ENCODE measurements around the gene ORAI1.
A peak's percentile ranks its signal among the peaks of the same experiment; 100 is the strongest.
"Not testable (repeated sequence)": the region's sequence is repeated elsewhere in the genome, so short reads cannot be mapped to it uniquely, and the experiment has no call there.

The ORAI1 gene

GRCh38 chr12:121603581-121603980 is 22.7 kb upstream of the ORAI1 start:
- DNase-seq (ENCODE audit: low spot score), result no peak

DNA sequence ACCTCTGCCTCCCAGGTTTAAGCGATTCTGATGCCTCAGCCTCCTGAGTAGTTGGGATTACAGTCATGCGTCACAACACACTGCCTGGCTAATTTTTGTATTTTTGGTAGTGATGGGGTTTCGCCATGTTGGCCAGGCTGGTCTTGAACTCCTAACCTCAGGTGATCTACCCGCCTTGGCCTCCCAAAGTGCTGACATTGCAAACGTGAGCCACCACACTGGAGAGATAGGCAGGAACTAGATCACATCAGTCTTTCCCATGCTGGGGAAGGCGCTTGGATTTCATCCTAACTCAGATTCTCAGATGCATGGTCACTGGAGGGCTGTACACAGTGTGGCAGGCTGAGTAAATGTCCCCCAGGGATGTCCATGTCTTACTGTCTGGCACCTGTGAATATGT is 18.0 kb upstream of the ORAI1 start:
- DNase-seq (ENCODE audit: low spot score), result no peak

- no peak for DNase-seq (ENCODE audit: low spot score)
These were observed 15.8 kb upstream of the ORAI1 start for GRCh38 chr12:121610239-121611149.

DNA sequence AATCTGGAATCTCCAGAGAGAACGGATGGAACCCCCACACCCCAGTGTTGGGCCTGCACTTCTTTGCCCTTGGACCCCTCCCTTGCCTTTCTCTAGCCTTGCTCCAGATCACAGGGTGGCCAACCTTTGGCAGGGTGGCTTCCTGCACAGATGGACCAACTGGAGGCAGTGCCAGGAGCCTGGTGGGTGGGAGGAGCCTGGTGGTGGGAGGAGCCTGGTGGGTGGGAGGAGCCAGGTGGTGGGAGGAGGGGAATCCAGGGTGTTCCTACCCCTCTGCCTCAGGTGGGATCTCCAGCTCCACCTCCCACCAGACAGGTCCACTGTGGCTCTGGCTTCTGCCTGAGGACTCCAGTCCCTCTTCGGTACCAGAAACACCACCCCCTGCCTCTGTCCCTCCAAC is 15.0 kb upstream of the ORAI1 start:
- DNase-seq (ENCODE audit: low spot score), result no peak

GRCh38 chr12:121613462-121613861 is 12.9 kb upstream of the ORAI1 start:
- DNase-seq (ENCODE audit: low spot score), result no peak

DNA sequence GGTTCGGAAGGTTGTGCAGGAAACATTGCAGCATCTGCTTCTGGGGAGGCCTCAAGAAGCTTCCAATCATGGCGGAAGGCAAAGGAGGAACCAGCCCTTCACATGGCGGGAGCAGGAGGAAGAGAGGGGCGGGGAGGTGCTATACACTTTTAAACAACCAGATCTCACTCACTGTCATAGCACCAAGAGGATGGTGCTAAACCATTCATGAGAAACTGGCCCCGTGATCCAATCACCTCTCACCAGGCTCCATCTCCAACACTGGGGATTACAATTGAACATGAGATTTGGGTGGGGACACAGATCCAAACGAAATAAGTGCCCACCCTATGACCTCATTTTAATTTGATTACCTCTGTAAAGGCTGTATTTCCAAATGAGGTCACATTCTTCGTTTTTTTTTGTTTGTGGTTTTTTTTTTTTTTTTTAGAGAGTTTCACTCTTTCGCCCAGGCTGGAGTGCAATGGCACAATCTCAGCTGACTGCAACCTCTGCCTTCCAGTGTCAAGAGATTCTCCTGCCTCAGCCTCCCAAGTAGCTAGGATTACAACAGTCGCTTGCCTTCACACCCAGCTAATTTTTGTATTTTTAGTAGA is 11.4 kb upstream of the ORAI1 start:
- no peak for DNase-seq (ENCODE audit: low spot score)

DNA sequence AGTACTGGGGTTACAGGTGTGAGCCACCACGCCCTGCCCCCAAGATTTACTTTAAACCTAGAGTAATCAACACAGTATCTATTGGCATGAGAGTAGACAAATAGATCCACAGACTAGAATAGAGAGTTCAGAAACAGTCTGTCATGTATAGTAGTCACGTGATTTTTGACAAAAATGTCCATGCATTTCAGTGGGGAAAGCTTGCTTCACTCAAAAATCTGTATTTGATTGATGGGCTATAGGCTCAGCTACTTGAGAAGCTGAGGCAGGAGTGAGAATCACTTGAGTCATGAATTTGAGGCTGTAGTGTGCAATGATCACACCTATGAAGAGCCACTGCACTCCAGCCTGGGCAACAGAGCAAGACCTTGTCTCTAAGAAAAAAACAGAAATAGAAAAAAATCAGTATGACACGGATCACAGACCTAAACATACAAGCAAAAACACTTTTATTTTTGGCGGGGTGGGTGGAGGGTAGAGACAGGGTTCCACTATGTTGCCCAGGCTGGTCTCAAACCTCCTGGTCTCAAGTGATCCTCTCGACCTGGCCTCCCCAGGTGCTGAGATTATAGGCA is 7.6 kb upstream of the ORAI1 start:
- DNase-seq (ENCODE audit: low spot score), result no peak

DNA sequence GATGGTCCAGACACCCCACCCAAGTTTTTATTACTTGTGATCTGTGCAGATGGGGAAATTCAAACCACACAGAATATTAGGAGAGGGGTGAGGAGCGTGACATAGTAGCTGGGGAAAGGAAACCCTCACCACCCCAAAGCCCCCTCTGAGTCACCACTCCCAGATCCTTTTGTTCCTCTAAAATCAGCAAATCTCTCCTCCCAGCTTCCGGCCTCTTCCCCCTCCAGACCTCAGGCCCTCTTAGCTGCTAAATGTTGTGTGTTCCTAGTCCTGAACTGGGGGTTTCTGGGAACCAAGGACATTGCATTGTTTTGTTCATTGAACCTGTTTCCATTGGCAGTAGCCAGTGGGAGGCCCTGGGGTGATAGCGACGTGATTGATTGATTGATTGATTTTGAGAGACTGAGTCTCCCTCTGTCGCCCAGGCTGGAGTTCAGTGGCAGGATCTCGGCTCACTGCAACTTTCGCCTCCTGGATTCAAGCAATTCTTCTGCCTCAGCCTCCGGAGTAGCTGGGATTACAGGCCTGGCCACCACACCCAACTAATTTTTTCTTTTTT is 5.9 kb upstream of the ORAI1 start:
- DNase-seq (ENCODE audit: low spot score), result no peak

DNA sequence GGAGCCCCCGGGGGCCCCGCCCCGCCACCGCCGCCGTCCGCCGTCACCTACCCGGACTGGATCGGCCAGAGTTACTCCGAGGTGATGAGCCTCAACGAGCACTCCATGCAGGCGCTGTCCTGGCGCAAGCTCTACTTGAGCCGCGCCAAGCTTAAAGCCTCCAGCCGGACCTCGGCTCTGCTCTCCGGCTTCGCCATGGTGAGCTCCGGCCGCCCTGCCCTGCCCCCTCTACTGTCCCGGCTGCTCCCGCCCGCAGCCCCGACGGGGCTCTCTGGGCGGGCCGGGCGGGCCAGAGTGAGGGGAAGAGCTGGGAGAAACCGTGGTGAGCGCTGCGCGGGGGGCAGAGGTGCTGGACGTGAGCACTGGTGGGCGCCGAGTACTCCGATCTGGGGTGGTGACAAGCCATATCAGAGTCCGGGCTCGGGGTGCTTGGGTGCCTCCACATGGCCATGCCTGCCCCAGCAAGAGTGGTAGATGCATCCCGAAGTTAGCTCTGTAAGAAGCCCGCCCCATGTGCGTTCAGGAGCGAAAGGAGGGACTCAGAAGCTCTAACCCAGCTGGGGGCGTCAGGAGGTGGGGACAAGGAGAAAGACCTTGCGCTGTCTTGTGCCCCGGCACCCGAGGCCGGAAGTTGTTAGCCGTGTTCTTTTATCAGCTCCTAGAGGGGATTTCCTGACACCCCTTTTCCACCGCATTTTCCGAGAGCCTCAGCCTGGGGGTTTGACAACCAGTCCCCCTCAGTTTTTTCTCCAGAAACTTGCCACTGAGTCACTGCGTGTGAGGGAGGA is 717 bp downstream of the ORAI1 start:
- peak; percentile 71 for DNase-seq (ENCODE audit: low spot score)

DNA sequence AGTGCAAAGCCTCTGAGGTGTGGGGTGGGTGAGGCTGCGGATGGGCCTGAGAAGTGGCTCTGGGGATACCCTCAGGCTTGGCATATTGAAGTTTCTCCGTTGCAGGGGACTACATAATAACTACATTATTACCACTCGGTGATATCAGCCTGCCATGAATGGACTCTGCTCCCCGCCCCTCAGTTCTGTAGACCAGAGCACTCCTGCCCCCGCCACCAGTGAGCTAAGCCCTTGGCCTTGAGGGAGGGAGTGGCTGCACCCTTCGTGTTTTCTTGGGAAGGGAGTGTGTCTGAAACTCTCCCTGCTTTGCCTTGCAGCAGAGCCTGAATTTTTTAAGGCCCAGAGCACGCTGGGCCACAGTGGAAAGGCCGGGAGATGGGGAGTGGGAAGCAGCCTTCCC is 1.7 kb downstream of the ORAI1 start:
- DNase-seq (ENCODE audit: low spot score), result no peak

- no peak for DNase-seq (ENCODE audit: low spot score)
These were observed 2.2 kb downstream of the ORAI1 start for GRCh38 chr12:121628536-121628935.

- no peak for DNase-seq (ENCODE audit: low spot score)
These were observed 4.5 kb downstream of the ORAI1 start for GRCh38 chr12:121630791-121631355.

- no peak for DNase-seq (ENCODE audit: low spot score)
These were observed 6.0 kb downstream of the ORAI1 start for GRCh38 chr12:121632069-121632970.

- DNase-seq (ENCODE audit: low spot score), result not testable (repeated sequence)
These were observed 7.5 kb downstream of the ORAI1 start for GRCh38 chr12:121633833-121634196.

DNA sequence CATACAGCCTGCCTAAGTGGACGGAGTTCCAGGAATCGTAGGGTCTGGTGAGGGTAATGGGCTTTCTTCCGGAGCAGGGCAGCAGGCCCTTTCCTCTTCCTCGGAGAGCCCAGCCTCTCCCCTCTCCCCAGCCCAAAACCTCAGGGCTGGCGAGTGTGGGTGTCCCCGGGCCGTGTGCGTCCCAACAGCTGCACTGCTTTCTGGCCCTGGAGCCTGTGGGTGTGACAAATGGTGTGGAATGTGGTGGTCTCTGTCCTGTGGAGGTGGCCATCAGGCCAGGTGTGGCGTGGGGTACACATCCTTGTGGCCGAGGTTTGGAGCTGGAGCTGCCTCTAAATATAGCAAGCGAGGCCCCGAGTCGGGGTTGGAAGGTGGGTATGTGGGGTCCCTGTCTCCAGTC is 8.5 kb downstream of the ORAI1 start:
- no peak for DNase-seq (ENCODE audit: low spot score)

DNA sequence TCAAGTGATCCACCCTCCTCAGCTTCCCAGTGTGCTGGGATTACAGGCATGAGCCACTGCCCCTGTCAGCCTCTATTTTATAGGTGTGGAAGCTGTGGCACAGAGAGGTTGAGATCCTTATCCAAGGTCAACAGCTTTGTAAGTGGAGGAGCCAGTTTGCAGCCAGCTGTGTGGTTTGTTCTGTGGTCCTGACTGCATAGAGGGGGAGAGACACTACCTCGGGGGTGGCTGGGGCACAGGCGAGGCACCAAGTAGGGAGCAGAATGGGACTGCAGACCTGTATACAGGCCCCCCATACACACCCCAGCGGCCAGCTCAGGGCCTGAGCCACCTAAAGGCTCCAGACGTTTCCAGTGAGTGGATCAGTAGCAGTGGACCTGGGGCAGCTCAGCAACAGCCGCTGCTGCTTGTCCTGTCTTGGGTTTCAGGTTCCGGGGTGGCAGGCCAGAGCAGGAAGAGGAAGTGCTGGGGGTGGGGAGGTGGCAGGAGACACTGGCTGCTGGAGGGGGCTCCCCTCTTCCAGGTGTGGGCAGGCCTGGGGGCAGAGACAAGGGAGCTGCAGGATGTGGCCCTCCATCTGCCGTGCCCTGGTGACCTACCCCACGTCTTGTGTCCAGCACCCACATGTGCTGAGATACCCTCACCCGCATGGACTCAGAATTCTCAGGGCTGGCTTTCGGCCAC is 11.0 kb downstream of the ORAI1 start:
- DNase-seq (ENCODE audit: low spot score), result peak; percentile 65

- DNase-seq (ENCODE audit: low spot score), result no peak
These were observed 12.2 kb downstream of the ORAI1 start for GRCh38 chr12:121638298-121639202.

- no peak for DNase-seq (ENCODE audit: low spot score)
These were observed 15.0 kb downstream of the ORAI1 start for GRCh38 chr12:121641343-121641630.

DNA sequence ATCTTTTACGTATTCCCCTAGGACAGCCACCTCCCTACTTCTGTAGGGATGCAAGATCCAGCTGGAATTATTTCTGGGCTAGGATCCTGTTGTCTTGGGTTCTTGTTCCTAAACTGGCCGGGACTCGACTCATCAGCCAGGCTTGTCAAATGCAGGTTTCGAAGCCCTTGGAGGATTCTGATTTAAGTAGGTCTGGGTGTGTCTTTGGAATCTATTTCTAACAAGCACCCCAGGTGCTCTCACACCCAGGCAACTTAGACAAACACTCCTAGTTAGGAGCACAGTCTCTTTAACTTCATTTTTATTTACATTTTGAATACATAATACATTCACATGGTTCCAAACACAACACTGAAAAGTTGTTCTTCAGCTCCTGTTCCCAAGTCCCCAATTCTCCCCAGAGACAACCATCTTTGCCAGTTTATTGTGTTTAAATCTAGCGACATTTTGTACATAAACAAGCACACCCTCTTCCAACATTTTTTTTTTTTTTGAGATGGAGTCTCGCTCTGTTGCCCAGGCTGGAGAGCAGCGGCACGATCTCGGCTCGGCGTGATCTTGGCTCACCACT is 22.2 kb downstream of the ORAI1 start:
- DNase-seq (ENCODE audit: low spot score), result no peak

All from CD4-positive, alpha-beta T cell treated with Interleukin-6 at 100 ng/mL for 8 hours (primary cell).